Measurements from ENCODE around the gene DMC1. TPM values are rescaled to one million over a fixed set of nuclear protein-coding genes. Genes with fewer than 3 reads are reported as not detected.
"Not testable (repeated sequence)": the region's sequence is repeated elsewhere in the genome, so short reads cannot be mapped to it uniquely, and the experiment has no call there.

The DMC1 gene
- total and polyA plus RNA-seq, 2 of the 13 experiments (the other 11 are each of a cell fraction or from before 2014, with no cell fraction given): 0.82 TPM; not detected in 1

GRCh38 chr22:38582923-38583322, 12.9 kb upstream of the DMC1 start:
- DNase-seq (ENCODE audit: low spot score); POLR2A ChIA-PET; H3K79me2 ChIP-seq (ENCODE audit: insufficient read depth, low read length); in situ Hi-C loops (cut with HindIII; ENCODE audit: extremely low pct_ligation_motif_present, low pct_unique_long_range_greater_than_20kb); H3K9me3 ChIP-seq (ENCODE audit: low read length); intact Hi-C loops (cut with micrococcal nuclease; ENCODE audit: unreplicated experiment); FAIRE-seq; H3K9ac ChIP-seq (ENCODE audit: insufficient read depth, low read depth, low read length); H2AFZ ChIP-seq (ENCODE audit: low read length); BruUV-seq (replicated peaks); CTCF ChIA-PET (ENCODE audit: low intra/inter-chr PET ratio, low total read pairs); H3K36me3 ChIP-seq (replicated peaks in 1 of 2; ENCODE audit: control insufficient read depth in 1 of 2, insufficient read depth in 2 of 2, low read length in 2 of 2); H3K4me1 ChIP-seq (ENCODE audit: insufficient read depth, low read length); ATAC-seq; H3K27ac ChIP-seq (ENCODE audit: extremely low read length, insufficient read depth, low read length); H4K20me1 ChIP-seq (ENCODE audit: insufficient read depth, low read length); H3K4me2 ChIP-seq (ENCODE audit: low read depth, low read length); H3K4me3 ChIP-seq (replicated peaks in 1 of 3; ENCODE audit: insufficient read depth in 1 of 3, low read depth in 2 of 3, low read length in 3 of 3); H3K27me3 ChIP-seq (ENCODE audit: control insufficient read depth in 1 of 2, insufficient read depth in 2 of 2, low read length in 2 of 2): not testable (repeated sequence)
- WGBS (ENCODE audit: low lambda C conversion rate): 41% methylated on average over 3 of the region's 3 CpGs
- TF ChIP-seq, protein P1, sequence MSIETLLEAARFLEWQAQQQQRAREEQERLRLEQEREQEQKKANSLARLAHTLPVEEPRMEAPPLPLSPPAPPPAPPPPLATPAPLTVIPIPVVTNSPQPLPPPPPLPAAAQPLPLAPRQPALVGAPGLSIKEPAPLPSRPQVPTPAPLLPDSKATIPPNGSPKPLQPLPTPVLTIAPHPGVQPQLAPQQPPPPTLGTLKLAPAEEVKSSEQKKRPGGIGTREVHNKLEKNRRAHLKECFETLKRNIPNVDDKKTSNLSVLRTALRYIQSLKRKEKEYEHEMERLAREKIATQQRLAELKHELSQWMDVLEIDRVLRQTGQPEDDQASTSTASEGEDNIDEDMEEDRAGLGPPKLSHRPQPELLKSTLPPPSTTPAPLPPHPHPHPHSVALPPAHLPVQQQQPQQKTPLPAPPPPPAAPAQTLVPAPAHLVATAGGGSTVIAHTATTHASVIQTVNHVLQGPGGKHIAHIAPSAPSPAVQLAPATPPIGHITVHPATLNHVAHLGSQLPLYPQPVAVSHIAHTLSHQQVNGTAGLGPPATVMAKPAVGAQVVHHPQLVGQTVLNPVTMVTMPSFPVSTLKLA (IDR thresholded peaks at IDR 0.05): peak; percentile 49; the same call in 1 of the 2 replicates

DNA sequence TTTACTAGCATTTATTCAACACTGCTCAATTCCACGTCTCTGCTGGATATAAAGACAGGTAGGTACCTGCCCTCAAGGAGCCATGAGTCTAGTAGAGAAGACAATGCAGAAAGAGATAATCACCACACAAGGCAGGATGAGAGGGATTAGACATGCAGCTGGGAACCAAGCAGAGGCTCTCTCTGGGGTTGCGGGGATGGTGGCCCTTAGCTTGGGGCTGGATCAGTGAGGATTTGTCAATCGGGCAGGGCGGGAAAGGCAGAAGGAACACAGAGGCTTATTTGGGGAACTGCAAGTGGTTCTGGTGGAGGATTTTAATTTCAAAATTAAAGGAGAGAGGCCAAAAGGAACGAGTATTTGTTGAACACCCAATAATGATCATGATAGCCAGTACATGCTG, 8.5 kb upstream of the DMC1 start:
- Histone ChIP-seq H3K9ac (ENCODE audit: insufficient read depth, low read depth, low read length) (no peak overlapping the region), H3K27ac (ENCODE audit: extremely low read length, insufficient read depth, low read length) (no peak overlapping the region), H3K79me2 (ENCODE audit: insufficient read depth, low read length) (no peaks in the 10 kb centered on the region), H3K9me3 (ENCODE audit: low read length) (no peaks in the 10 kb centered on the region), H2AFZ (ENCODE audit: low read length) (no peak overlapping the region), H3K4me3 (replicated peaks in 1 of 3; ENCODE audit: insufficient read depth in 1 of 3, low read depth in 2 of 3, low read length in 3 of 3) (no peak overlapping the region), H3K4me1 (ENCODE audit: insufficient read depth, low read length) (no peaks in the 10 kb centered on the region), H3K4me2 (ENCODE audit: low read depth, low read length) (no peak overlapping the region), H3K36me3 (replicated peaks in 1 of 2; ENCODE audit: control insufficient read depth in 1 of 2, insufficient read depth in 2 of 2, low read length in 2 of 2) (no peaks in the 10 kb centered on the region), H4K20me1 (ENCODE audit: insufficient read depth, low read length) (no peaks in the 10 kb centered on the region), H3K27me3 (ENCODE audit: control insufficient read depth in 1 of 2, insufficient read depth in 2 of 2, low read length in 2 of 2) (no peaks in the 10 kb centered on the region)
- WGBS (ENCODE audit: low lambda C conversion rate): 32% methylated on average over 5 of the region's 5 CpGs
- in situ Hi-C loops (cut with HindIII; ENCODE audit: extremely low pct_ligation_motif_present, low pct_unique_long_range_greater_than_20kb): no loop called here
- CTCF ChIA-PET (ENCODE audit: low intra/inter-chr PET ratio, low total read pairs): no interaction called here
- POLR2A ChIA-PET: no interaction called here
- ATAC-seq (no peak), FAIRE-seq (no peak), DNase-seq (ENCODE audit: low spot score) (no peak)
- intact Hi-C loops (cut with micrococcal nuclease; ENCODE audit: unreplicated experiment): no loop called here
- BruUV-seq (replicated peaks): no TSS peak
- TF ChIP-seq ZNF121 (CRISPR knock-in tag; IDR thresholded peaks at IDR 0.05) (no peak), ZNF775 (CRISPR knock-in tag; IDR thresholded peaks at IDR 0.05; ENCODE audit: borderline replicate concordance) (no peak)
- TF ChIP-seq, protein P2, sequence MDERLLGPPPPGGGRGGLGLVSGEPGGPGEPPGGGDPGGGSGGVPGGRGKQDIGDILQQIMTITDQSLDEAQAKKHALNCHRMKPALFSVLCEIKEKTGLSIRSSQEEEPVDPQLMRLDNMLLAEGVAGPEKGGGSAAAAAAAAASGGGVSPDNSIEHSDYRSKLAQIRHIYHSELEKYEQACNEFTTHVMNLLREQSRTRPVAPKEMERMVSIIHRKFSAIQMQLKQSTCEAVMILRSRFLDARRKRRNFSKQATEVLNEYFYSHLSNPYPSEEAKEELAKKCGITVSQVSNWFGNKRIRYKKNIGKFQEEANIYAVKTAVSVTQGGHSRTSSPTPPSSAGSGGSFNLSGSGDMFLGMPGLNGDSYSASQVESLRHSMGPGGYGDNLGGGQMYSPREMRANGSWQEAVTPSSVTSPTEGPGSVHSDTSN (CRISPR knock-in tag; IDR thresholded peaks at IDR 0.05): no peak
- TF ChIP-seq, protein P3, sequence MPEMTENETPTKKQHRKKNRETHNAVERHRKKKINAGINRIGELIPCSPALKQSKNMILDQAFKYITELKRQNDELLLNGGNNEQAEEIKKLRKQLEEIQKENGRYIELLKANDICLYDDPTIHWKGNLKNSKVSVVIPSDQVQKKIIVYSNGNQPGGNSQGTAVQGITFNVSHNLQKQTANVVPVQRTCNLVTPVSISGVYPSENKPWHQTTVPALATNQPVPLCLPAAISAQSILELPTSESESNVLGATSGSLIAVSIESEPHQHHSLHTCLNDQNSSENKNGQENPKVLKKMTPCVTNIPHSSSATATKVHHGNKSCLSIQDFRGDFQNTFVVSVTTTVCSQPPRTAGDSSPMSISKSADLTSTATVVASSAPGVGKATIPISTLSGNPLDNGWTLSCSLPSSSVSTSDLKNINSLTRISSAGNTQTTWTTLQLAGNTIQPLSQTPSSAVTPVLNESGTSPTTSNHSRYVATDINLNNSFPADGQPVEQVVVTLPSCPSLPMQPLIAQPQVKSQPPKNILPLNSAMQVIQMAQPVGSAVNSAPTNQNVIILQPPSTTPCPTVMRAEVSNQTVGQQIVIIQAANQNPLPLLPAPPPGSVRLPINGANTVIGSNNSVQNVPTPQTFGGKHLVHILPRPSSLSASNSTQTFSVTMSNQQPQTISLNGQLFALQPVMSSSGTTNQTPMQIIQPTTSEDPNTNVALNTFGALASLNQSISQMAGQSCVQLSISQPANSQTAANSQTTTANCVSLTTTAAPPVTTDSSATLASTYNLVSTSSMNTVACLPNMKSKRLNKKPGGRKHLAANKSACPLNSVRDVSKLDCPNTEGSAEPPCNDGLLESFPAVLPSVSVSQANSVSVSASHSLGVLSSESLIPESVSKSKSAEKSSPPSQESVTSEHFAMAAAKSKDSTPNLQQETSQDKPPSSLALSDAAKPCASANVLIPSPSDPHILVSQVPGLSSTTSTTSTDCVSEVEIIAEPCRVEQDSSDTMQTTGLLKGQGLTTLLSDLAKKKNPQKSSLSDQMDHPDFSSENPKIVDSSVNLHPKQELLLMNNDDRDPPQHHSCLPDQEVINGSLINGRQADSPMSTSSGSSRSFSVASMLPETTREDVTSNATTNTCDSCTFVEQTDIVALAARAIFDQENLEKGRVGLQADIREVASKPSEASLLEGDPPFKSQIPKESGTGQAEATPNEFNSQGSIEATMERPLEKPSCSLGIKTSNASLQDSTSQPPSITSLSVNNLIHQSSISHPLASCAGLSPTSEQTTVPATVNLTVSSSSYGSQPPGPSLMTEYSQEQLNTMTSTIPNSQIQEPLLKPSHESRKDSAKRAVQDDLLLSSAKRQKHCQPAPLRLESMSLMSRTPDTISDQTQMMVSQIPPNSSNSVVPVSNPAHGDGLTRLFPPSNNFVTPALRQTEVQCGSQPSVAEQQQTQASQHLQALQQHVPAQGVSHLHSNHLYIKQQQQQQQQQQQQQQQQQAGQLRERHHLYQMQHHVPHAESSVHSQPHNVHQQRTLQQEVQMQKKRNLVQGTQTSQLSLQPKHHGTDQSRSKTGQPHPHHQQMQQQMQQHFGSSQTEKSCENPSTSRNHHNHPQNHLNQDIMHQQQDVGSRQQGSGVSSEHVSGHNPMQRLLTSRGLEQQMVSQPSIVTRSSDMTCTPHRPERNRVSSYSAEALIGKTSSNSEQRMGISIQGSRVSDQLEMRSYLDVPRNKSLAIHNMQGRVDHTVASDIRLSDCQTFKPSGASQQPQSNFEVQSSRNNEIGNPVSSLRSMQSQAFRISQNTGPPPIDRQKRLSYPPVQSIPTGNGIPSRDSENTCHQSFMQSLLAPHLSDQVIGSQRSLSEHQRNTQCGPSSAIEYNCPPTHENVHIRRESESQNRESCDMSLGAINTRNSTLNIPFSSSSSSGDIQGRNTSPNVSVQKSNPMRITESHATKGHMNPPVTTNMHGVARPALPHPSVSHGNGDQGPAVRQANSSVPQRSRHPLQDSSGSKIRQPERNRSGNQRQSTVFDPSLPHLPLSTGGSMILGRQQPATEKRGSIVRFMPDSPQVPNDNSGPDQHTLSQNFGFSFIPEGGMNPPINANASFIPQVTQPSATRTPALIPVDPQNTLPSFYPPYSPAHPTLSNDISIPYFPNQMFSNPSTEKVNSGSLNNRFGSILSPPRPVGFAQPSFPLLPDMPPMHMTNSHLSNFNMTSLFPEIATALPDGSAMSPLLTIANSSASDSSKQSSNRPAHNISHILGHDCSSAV (CRISPR knock-in tag; IDR thresholded peaks at IDR 0.05; ENCODE audit: borderline replicate concordance): no peak
